Activated naive CD8-positive, alpha-beta T cell (primary cell): Measurements from ENCODE around the gene KCNH3.
A peak's percentile ranks its signal among the peaks of the same experiment; 100 is the strongest.
"Not testable (repeated sequence)": the region's sequence is repeated elsewhere in the genome, so short reads cannot be mapped to it uniquely, and the experiment has no call there.

Source experiments
- H3K27ac Mint-ChIP-seq: one replicate; pipeline ENCODE4 v1.8.0; 2021; ENCODE audit warnings: mixed read lengths
- H3K27me3 Mint-ChIP-seq: one replicate; pipeline ENCODE4 v1.8.0; 2021; ENCODE audit warnings: mixed read lengths
- H3K36me3 Mint-ChIP-seq: one replicate; pipeline ENCODE4 v1.8.0; 2021; ENCODE audit warnings: mixed read lengths
- H3K4me1 Mint-ChIP-seq: one replicate; pipeline ENCODE4 v1.8.0; 2021; ENCODE audit warnings: low read depth, mixed read lengths
- H3K4me3 Mint-ChIP-seq: one replicate; pipeline ENCODE4 v1.8.0; 2021; ENCODE audit warnings: mild to moderate bottlenecking, mixed read lengths
- H3K9me3 Mint-ChIP-seq: one replicate; pipeline ENCODE4 v1.8.0; 2021; ENCODE audit warnings: low read depth, mixed read lengths

Gene KCNH3

GRCh38 chr12:49538510-49539403 lies at the start of gene KCNH3:
KCNH3 (plus strand) TSS chr12:49539030; CDS start chr12:49539417, 387 bp downstream.
- Mint-ChIP-seq H3K4me1 (peaks cover 33% of the 10 kb centered on the region), H3K9me3 (no peaks in the 10 kb centered on the region), H3K4me3 (peak within 1 kb of the TSS; percentile 82), H3K36me3 (no peaks in the 10 kb centered on the region), H3K27ac (no peak within 1 kb of the TSS), H3K27me3 (no peaks in the 10 kb centered on the region)

- Mint-ChIP-seq H3K4me3 (no peak overlapping the region), H3K27me3 (no peaks in the 10 kb centered on the region), H3K9me3 (no peaks in the 10 kb centered on the region), H3K4me1 (no peaks in the 10 kb centered on the region), H3K36me3 (peaks cover 2% of the 10 kb centered on the region), H3K27ac (no peak overlapping the region)
Measured at GRCh38 chr12:49489154-49489553, 49.7 kb upstream of the KCNH3 start.

GRCh38 chr12:49489720-49490119 lies 49.1 kb upstream of the KCNH3 start:
- Mint-ChIP-seq H3K4me1 (no peaks in the 10 kb centered on the region), H3K9me3 (no peaks in the 10 kb centered on the region), H3K27me3 (no peaks in the 10 kb centered on the region), H3K4me3 (no peak overlapping the region), H3K36me3 (peaks cover 2% of the 10 kb centered on the region), H3K27ac (no peak overlapping the region)

- Mint-ChIP-seq H3K9me3 (no peaks in the 10 kb centered on the region), H3K4me1 (no peaks in the 10 kb centered on the region), H3K4me3 (no peak overlapping the region), H3K27me3 (no peaks in the 10 kb centered on the region), H3K36me3 (peaks cover 8% of the 10 kb centered on the region), H3K27ac (no peak overlapping the region)
Measured at GRCh38 chr12:49491823-49492222, 47.0 kb upstream of the KCNH3 start.

- H3K4me1 Mint-ChIP-seq, result no peaks in the 10 kb centered on the region
- H3K4me3 Mint-ChIP-seq, result no peak overlapping the region
- H3K27me3 Mint-ChIP-seq, result no peaks in the 10 kb centered on the region
- no peaks in the 10 kb centered on the region for H3K9me3 Mint-ChIP-seq
- no peak overlapping the region for H3K27ac Mint-ChIP-seq
- H3K36me3 Mint-ChIP-seq, result peaks cover 7% of the 10 kb centered on the region
Measured at GRCh38 chr12:49493900-49494299, 44.9 kb upstream of the KCNH3 start.

GRCh38 chr12:49496417-49497360 lies 42.1 kb upstream of the KCNH3 start:
- no peak overlapping the region for H3K27ac Mint-ChIP-seq
- peaks cover 9% of the 10 kb centered on the region for H3K36me3 Mint-ChIP-seq
- H3K27me3 Mint-ChIP-seq, result no peaks in the 10 kb centered on the region
- no peak overlapping the region for H3K4me3 Mint-ChIP-seq
- no peaks in the 10 kb centered on the region for H3K9me3 Mint-ChIP-seq
- H3K4me1 Mint-ChIP-seq, result peaks cover 2% of the 10 kb centered on the region

- Mint-ChIP-seq H3K27me3 (no peaks in the 10 kb centered on the region), H3K4me1 (peaks cover 13% of the 10 kb centered on the region), H3K36me3 (peaks cover 8% of the 10 kb centered on the region), H3K9me3 (no peaks in the 10 kb centered on the region), H3K4me3 (no peak overlapping the region), H3K27ac (peak overlapping the region; percentile 17)
Measured at GRCh38 chr12:49501895-49502294, 36.9 kb upstream of the KCNH3 start.

- Mint-ChIP-seq H3K4me1 (peaks cover 13% of the 10 kb centered on the region), H3K36me3 (peaks cover 8% of the 10 kb centered on the region), H3K4me3 (no peak overlapping the region), H3K9me3 (no peaks in the 10 kb centered on the region), H3K27me3 (no peaks in the 10 kb centered on the region), H3K27ac (no peak overlapping the region)
Measured at GRCh38 chr12:49502590-49502989, 36.2 kb upstream of the KCNH3 start.

- no peak overlapping the region for H3K4me3 Mint-ChIP-seq
- peaks cover 13% of the 10 kb centered on the region for H3K4me1 Mint-ChIP-seq
- no peak overlapping the region for H3K27ac Mint-ChIP-seq
- H3K27me3 Mint-ChIP-seq, result no peaks in the 10 kb centered on the region
- no peaks in the 10 kb centered on the region for H3K9me3 Mint-ChIP-seq
- peaks cover 6% of the 10 kb centered on the region for H3K36me3 Mint-ChIP-seq
Measured at GRCh38 chr12:49503674-49504180, 35.1 kb upstream of the KCNH3 start.

GRCh38 chr12:49505672-49506071 lies 33.2 kb upstream of the KCNH3 start:
- H3K9me3 Mint-ChIP-seq, result no peaks in the 10 kb centered on the region
- H3K4me1 Mint-ChIP-seq, result peaks cover 13% of the 10 kb centered on the region
- H3K4me3 Mint-ChIP-seq, result no peak overlapping the region
- peaks cover 4% of the 10 kb centered on the region for H3K36me3 Mint-ChIP-seq
- no peaks in the 10 kb centered on the region for H3K27me3 Mint-ChIP-seq
- no peak overlapping the region for H3K27ac Mint-ChIP-seq

GRCh38 chr12:49507139-49507538 lies 31.7 kb upstream of the KCNH3 start:
- no peak overlapping the region for H3K27ac Mint-ChIP-seq
- no peaks in the 10 kb centered on the region for H3K9me3 Mint-ChIP-seq

GRCh38 chr12:49509681-49510080 lies 29.1 kb upstream of the KCNH3 start:
- H3K27ac Mint-ChIP-seq, H3K36me3 Mint-ChIP-seq, H3K4me1 Mint-ChIP-seq, H3K27me3 Mint-ChIP-seq, H3K4me3 Mint-ChIP-seq, H3K9me3 Mint-ChIP-seq: not testable (repeated sequence)

More at GRCh38 chr12:49507139-49507538, 31.7 kb upstream of the KCNH3 start:
- H3K4me1 Mint-ChIP-seq, result peaks cover 7% of the 10 kb centered on the region
- no peak overlapping the region for H3K4me3 Mint-ChIP-seq
- H3K36me3 Mint-ChIP-seq, result peaks cover 2% of the 10 kb centered on the region
- H3K27me3 Mint-ChIP-seq, result no peaks in the 10 kb centered on the region

- H3K4me3 Mint-ChIP-seq, result no peak overlapping the region
- H3K27me3 Mint-ChIP-seq, result no peaks in the 10 kb centered on the region
- no peaks in the 10 kb centered on the region for H3K9me3 Mint-ChIP-seq
- H3K4me1 Mint-ChIP-seq, result no peaks in the 10 kb centered on the region
- no peak overlapping the region for H3K27ac Mint-ChIP-seq
- H3K36me3 Mint-ChIP-seq, result no peaks in the 10 kb centered on the region
Measured at GRCh38 chr12:49511410-49511809, 27.4 kb upstream of the KCNH3 start.

- Mint-ChIP-seq H3K27ac (no peak overlapping the region), H3K4me1 (no peaks in the 10 kb centered on the region), H3K9me3 (no peaks in the 10 kb centered on the region), H3K27me3 (no peaks in the 10 kb centered on the region), H3K36me3 (no peaks in the 10 kb centered on the region), H3K4me3 (no peak overlapping the region)
Measured at GRCh38 chr12:49512546-49512945, 26.3 kb upstream of the KCNH3 start.

GRCh38 chr12:49515266-49515665 lies 23.6 kb upstream of the KCNH3 start:
- no peaks in the 10 kb centered on the region for H3K9me3 Mint-ChIP-seq
- no peak overlapping the region for H3K4me3 Mint-ChIP-seq
- H3K27ac Mint-ChIP-seq, result no peak overlapping the region
- H3K36me3 Mint-ChIP-seq, result no peaks in the 10 kb centered on the region
- no peaks in the 10 kb centered on the region for H3K27me3 Mint-ChIP-seq
- H3K4me1 Mint-ChIP-seq, result peaks cover 9% of the 10 kb centered on the region
